ENCODE measurements around the gene UBE4A.

DNA sequence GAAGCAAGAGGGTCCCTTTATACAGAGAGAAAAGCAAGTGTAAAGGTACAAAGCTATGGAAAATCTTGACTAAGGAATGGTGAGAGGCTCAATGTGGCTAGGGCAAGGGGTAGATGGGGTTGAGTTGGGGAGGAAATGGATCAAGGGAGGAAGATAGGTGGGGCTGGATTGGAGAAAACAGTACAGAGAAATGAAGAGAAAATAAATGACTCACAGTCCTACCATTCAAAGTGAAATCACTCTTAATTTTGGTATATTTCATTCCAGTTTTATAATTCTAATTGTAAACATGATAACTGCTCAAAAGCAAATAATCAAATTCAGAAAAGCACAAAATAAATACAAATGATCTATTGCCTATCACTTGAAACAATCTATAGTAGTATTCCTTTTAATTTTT is 16.6 kb downstream of the UBE4A start:
- TF ChIP-seq CTCF (IDR thresholded peaks at IDR 0.05) (no peak), EZH2phosphoT487 (IDR thresholded peaks at IDR 0.05; ENCODE audit: borderline replicate concordance, low read depth) (no peak), POLR2AphosphoS5 (IDR thresholded peaks at IDR 0.05; ENCODE audit: low read depth, low read length) (no peak), RFX5 (IDR thresholded peaks at IDR 0.05; ENCODE audit: low read length) (no peak), EP300 (IDR thresholded peaks at IDR 0.05; ENCODE audit: borderline replicate concordance in 1 of 2, low read depth in 1 of 2, low read length in 1 of 2) (no peak), GATA2 (CRISPR knock-in tag; IDR thresholded peaks at IDR 0.05) (no peak)
- TF ChIP-seq, protein P1, sequence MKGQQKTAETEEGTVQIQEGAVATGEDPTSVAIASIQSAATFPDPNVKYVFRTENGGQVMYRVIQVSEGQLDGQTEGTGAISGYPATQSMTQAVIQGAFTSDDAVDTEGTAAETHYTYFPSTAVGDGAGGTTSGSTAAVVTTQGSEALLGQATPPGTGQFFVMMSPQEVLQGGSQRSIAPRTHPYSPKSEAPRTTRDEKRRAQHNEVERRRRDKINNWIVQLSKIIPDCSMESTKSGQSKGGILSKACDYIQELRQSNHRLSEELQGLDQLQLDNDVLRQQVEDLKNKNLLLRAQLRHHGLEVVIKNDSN (IDR thresholded peaks at IDR 0.05; ENCODE audit: borderline replicate concordance, low read depth): no peak

Measured in SK-N-SH (cell line).